NCI-H2107 treated with DMSO at 0.1 percent for 48 hours (cell line): Measurements from ENCODE around the gene ARRDC5.
"Not testable (repeated sequence)": the region's sequence is repeated elsewhere in the genome, so short reads cannot be mapped to it uniquely, and the experiment has no call there.

Experiments used
- DNase-seq: peaks from one replicate; lab custom pipeline; 2025; ENCODE audit not compliant: unreplicated experiment; lab: John Stamatoyannopoulos, UW

ARRDC5 gene

GRCh38 chr19:4910594-4911281 is 8.0 kb upstream of the ARRDC5 start:
- DNase-seq: no peak

- peak; percentile 77 for DNase-seq
Measured at GRCh38 chr19:4909897-4910593, 7.3 kb upstream of the ARRDC5 start.

- peak; percentile 18 for DNase-seq
Measured at GRCh38 chr19:4909156-4909896, 6.6 kb upstream of the ARRDC5 start, which contains the start of gene UHRF1. Gene UHRF1 (plus strand): TSS chr19:4909501. CDS start chr19:4910886, 1,385 bp downstream.

- DNase-seq: no peak
Measured at GRCh38 chr19:4908781-4909155, 6.1 kb upstream of the ARRDC5 start.

GRCh38 chr19:4908360-4908759 is 5.7 kb upstream of the ARRDC5 start:
- DNase-seq: no peak

- no peak for DNase-seq
Measured at GRCh38 chr19:4906963-4907362, 4.3 kb upstream of the ARRDC5 start.

GRCh38 chr19:4904481-4904880 is 1.8 kb upstream of the ARRDC5 start:
- no peak for DNase-seq

GRCh38 chr19:4900879-4901278 is 1.8 kb downstream of the ARRDC5 start:
- not testable (repeated sequence) for DNase-seq

- DNase-seq: no peak
Measured at GRCh38 chr19:4897146-4897545, 5.5 kb downstream of the ARRDC5 start.

GRCh38 chr19:4896372-4896771 is 6.3 kb downstream of the ARRDC5 start:
- no peak for DNase-seq

GRCh38 chr19:4892962-4893361 is 9.7 kb downstream of the ARRDC5 start:
- DNase-seq: not testable (repeated sequence)

- DNase-seq: no peak
Measured at GRCh38 chr19:4891066-4891465, 11.6 kb downstream of the ARRDC5 start.

- no peak for DNase-seq
Measured at GRCh38 chr19:4889034-4889815, 13.5 kb downstream of the ARRDC5 start.

GRCh38 chr19:4887803-4888202 is 14.9 kb downstream of the ARRDC5 start:
- DNase-seq: not testable (repeated sequence)

GRCh38 chr19:4884993-4885392 is 17.7 kb downstream of the ARRDC5 start:
- not testable (repeated sequence) for DNase-seq

GRCh38 chr19:4882874-4883273 is 19.8 kb downstream of the ARRDC5 start:
- DNase-seq: not testable (repeated sequence)

- DNase-seq: no peak
Measured at GRCh38 chr19:4879041-4879440, 23.7 kb downstream of the ARRDC5 start.

GRCh38 chr19:4878491-4878968 is 24.2 kb downstream of the ARRDC5 start:
- DNase-seq: no peak

- no peak for DNase-seq
Measured at GRCh38 chr19:4877753-4878490, 24.8 kb downstream of the ARRDC5 start.

- DNase-seq: no peak
Measured at GRCh38 chr19:4873930-4874329, 28.8 kb downstream of the ARRDC5 start.
